ENCODE measurements around the gene BNIP3.
A peak's percentile ranks its signal among the peaks of the same experiment; 100 is the strongest.

Gene BNIP3

DNA sequence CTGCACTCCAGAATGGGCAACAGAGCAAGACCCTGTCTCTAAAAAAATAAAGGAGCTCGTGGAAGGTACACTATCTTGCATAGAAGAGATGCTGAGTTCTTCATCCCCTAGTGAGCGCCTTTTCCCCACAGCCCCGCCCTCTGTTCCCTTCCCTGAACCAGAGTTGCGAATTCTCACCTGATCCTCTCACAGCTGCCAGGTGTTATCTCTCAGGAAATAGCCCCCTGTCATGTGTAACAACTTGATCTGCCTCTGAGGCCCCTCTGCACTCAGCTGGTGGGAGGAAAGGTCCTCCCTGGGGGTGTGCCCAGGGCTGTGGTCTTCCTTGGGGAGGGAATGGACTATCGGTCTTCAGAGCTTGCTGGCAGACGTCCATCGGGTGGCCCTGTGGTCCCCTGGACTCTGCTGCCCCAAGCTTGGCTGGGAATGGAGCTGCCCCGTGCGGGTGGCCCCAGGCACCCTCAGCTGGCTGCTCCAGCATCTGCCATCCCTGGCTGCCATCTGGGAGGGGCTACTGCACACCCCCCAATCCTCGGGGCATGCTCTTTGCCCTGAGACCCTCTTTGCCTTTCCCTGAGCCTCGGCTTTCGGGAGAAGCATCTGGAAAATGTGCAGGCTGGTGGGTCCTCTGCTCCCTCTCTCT lies 21.7 kb upstream of the BNIP3 start:
- Histone ChIP-seq H3K9me3 (ENCODE audit: insufficient read depth, low read length, severe bottlenecking) (peaks cover 3% of the 10 kb centered on the region), H4K20me1 (ENCODE audit: insufficient read depth, low read length) (no peaks in the 10 kb centered on the region), H3K9ac (ENCODE audit: low read depth, low read length) (no peak overlapping the region), H3K27me3 (ENCODE audit: insufficient read depth, low read length, poor library complexity) (no peaks in the 10 kb centered on the region), H3K36me3 (ENCODE audit: insufficient read depth, low read length) (no peaks in the 10 kb centered on the region), H2AFZ (ENCODE audit: low read depth, low read length) (no peak overlapping the region), H3K27ac (ENCODE audit: low read length) (no peak overlapping the region), H3K4me2 (ENCODE audit: insufficient read depth, low read length) (no peak overlapping the region), H3K4me1 (ENCODE audit: insufficient read depth, low read length) (no peaks in the 10 kb centered on the region), H3K4me3 (ENCODE audit: low read depth in 1 of 2, low read length in 2 of 2) (no peak overlapping the region), H3K79me2 (ENCODE audit: insufficient read depth, low read length) (no peaks in the 10 kb centered on the region)
- TF ChIP-seq EZH2 (IDR thresholded peaks at IDR 0.05; ENCODE audit: borderline replicate concordance, low read depth, low read length, severe bottlenecking) = no peak
- TF ChIP-seq, protein P1, sequence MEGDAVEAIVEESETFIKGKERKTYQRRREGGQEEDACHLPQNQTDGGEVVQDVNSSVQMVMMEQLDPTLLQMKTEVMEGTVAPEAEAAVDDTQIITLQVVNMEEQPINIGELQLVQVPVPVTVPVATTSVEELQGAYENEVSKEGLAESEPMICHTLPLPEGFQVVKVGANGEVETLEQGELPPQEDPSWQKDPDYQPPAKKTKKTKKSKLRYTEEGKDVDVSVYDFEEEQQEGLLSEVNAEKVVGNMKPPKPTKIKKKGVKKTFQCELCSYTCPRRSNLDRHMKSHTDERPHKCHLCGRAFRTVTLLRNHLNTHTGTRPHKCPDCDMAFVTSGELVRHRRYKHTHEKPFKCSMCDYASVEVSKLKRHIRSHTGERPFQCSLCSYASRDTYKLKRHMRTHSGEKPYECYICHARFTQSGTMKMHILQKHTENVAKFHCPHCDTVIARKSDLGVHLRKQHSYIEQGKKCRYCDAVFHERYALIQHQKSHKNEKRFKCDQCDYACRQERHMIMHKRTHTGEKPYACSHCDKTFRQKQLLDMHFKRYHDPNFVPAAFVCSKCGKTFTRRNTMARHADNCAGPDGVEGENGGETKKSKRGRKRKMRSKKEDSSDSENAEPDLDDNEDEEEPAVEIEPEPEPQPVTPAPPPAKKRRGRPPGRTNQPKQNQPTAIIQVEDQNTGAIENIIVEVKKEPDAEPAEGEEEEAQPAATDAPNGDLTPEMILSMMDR (IDR thresholded peaks at IDR 0.05; ENCODE audit: borderline replicate concordance, extremely low read depth, low read length, poor library complexity, severe bottlenecking) = no peak
- ATAC-seq (ENCODE audit: insufficient read depth, low read depth) (no peak), DNase-seq (no peak)

DNA sequence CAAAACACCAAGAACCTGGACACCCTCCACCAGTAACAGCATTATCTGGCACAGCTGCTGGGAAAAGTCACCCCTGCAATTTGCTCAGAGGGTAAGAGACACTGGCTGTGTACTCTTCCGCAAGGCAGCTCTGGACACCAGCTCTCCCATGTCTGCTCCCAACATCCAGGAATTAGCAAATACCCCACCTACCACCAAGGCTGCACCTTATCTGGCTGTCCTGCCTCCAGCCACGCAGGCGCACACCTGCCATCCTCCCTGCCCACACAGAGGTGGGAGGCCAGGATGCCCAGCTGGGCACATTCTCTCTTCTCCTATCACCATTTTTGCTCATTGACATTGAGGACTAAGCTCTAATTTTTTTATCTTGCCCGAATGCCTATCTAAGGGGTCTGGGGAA lies 20.3 kb upstream of the BNIP3 start:
- Histone ChIP-seq H3K9ac (ENCODE audit: low read depth, low read length) (no peak overlapping the region), H3K4me1 (ENCODE audit: insufficient read depth, low read length) (no peaks in the 10 kb centered on the region), H4K20me1 (ENCODE audit: insufficient read depth, low read length) (no peaks in the 10 kb centered on the region), H3K79me2 (ENCODE audit: insufficient read depth, low read length) (no peaks in the 10 kb centered on the region), H3K36me3 (ENCODE audit: insufficient read depth, low read length) (no peaks in the 10 kb centered on the region), H3K9me3 (ENCODE audit: insufficient read depth, low read length, severe bottlenecking) (peaks cover 3% of the 10 kb centered on the region), H3K4me2 (ENCODE audit: insufficient read depth, low read length) (no peak overlapping the region), H3K4me3 (ENCODE audit: low read depth in 1 of 2, low read length in 2 of 2) (no peak overlapping the region), H2AFZ (ENCODE audit: low read depth, low read length) (no peak overlapping the region), H3K27me3 (ENCODE audit: insufficient read depth, low read length, poor library complexity) (no peaks in the 10 kb centered on the region), H3K27ac (ENCODE audit: low read length) (no peak overlapping the region)
- no peak for ATAC-seq (ENCODE audit: insufficient read depth, low read depth)
- DNase-seq = no peak
- TF ChIP-seq EZH2 (IDR thresholded peaks at IDR 0.05; ENCODE audit: borderline replicate concordance, low read depth, low read length, severe bottlenecking) = no peak
- TF ChIP-seq, protein P1 (IDR thresholded peaks at IDR 0.05; ENCODE audit: borderline replicate concordance, extremely low read depth, low read length, poor library complexity, severe bottlenecking) = no peak

DNA sequence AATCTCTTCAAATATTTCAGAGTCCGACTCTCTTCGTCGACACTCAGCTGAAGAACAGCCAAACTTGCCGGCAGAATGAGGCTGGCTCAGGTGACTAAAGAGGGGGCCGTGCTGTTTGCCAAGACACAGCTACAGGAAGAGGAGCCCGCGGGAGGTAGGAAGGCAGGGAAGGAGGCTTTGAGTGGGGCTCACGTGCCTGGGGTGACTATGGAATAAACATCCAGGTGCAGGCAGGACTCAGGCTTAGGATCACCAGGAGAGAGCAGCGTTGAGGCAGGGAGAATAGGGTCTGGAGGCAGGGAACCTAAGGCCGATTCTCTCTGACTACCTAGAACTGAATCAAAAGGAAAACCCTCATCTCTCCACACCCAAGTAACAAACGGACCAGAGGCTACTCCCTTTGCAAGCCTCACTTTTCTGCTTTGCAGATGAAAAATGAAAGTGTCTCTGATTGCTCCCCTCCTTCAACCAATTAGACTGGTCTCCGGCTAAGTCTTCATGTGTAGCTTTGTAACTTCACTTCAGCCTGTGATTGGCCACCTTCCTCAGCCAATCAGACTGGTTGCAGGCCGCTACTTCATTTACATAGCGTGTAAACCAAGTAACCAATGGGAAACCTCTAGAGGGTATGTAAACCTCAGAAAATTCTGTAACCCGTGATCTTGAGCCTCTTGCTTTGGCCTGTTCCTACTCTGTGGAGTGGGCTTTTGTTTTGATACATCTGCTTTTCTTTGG lies 19.7 kb upstream of the BNIP3 start:
- Histone ChIP-seq H3K4me1 (ENCODE audit: insufficient read depth, low read length) (no peaks in the 10 kb centered on the region), H3K4me3 (ENCODE audit: low read depth in 1 of 2, low read length in 2 of 2) (no peak overlapping the region), H3K27me3 (ENCODE audit: insufficient read depth, low read length, poor library complexity) (no peaks in the 10 kb centered on the region), H3K4me2 (ENCODE audit: insufficient read depth, low read length) (no peak overlapping the region), H3K79me2 (ENCODE audit: insufficient read depth, low read length) (no peaks in the 10 kb centered on the region), H3K9ac (ENCODE audit: low read depth, low read length) (no peak overlapping the region), H3K27ac (ENCODE audit: low read length) (no peak overlapping the region), H3K36me3 (ENCODE audit: insufficient read depth, low read length) (no peaks in the 10 kb centered on the region), H4K20me1 (ENCODE audit: insufficient read depth, low read length) (no peaks in the 10 kb centered on the region), H2AFZ (ENCODE audit: low read depth, low read length) (no peak overlapping the region), H3K9me3 (ENCODE audit: insufficient read depth, low read length, severe bottlenecking) (peaks cover 3% of the 10 kb centered on the region)
- ATAC-seq (ENCODE audit: insufficient read depth, low read depth) = no peak
- no peak for DNase-seq
- TF ChIP-seq, protein P1 (IDR thresholded peaks at IDR 0.05; ENCODE audit: borderline replicate concordance, extremely low read depth, low read length, poor library complexity, severe bottlenecking) = peak; percentile 29
- no peak for TF ChIP-seq EZH2 (IDR thresholded peaks at IDR 0.05; ENCODE audit: borderline replicate concordance, low read depth, low read length, severe bottlenecking)
